GM18508 (cell line): ENCODE results near the gene ITPRIP.

Source experiments
- ATAC-seq: cut with Tn5 transposase; IDR thresholded peaks from one replicate; pipeline ENCODE4 v1.9.1; 2021; ENCODE audit warnings: moderate number of reproducible peaks; ENCODE audit not compliant: insufficient read depth, unreplicated experiment

ITPRIP gene

DNA sequence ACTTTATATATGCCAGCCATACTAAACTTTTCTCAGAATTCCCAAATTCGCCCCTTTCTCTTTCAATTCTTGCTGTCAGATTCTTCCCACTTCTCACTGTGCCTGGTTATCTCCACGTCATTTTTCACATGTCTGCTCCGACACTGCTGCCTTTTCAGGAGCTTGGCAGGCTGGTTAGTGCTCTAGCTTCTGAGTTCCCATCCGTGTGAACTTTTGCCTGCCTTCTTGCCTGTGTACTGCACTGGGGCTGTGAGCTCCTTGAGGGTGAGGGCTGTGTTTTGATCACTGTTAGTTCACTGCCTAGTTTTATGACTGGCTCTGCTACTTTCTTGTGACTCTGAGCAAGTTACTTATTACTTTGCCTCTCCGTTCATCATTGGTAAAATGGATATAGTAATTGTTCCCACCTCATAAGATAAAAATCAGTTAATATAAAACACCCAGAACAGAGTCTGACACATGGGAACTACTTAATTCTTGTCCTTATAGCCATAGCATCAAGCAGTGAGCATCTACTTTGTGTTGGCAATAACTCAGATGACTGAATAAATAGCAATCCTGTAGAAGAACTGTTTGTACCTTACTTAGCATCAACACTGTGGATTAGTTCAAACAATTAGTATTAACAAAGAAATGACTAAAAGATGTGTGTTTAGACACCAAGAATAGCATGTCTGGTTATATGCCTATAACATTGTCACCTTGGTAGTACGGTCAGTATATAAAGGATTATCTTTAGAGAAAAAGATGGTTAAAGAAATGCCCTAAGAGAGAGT is 78.1 kb downstream of the ITPRIP start:
- no peak for ATAC-seq
